ENCODE measurements around the gene MFAP1. TPM values are rescaled to one million over a fixed set of nuclear protein-coding genes. Genes with fewer than 3 reads are reported as not detected.

MFAP1 gene
- total RNA-seq, 1 experiment from 2014 or later = 44.7 TPM

- Histone ChIP-seq H4K91ac (ENCODE audit: insufficient read length, low read depth, low read length) (no peak overlapping the region), H3K4ac (ENCODE audit: low read depth, low read length) (no peak overlapping the region), H3K18ac (ENCODE audit: insufficient read length, low read depth, low read length) (no peak overlapping the region), H2AK5ac (ENCODE audit: insufficient read length, low read length) (no peak overlapping the region), H3K56ac (ENCODE audit: insufficient read length, low read depth, low read length) (no peak overlapping the region), H2AFZ (ENCODE audit: low read length) (no peak overlapping the region), H3K14ac (ENCODE audit: insufficient read depth, low read length) (no peak overlapping the region), H4K8ac (replicated peaks; ENCODE audit: insufficient read length, low read depth, low read length) (no peak overlapping the region), H2BK12ac (ENCODE audit: insufficient read length, low read depth, low read length) (no peak overlapping the region), H2BK5ac (ENCODE audit: insufficient read length, low read length) (no peak overlapping the region), H3K4me1 (ENCODE audit: insufficient read depth, low read length) (peaks cover 18% of the 10 kb centered on the region; the same call in 1 of the 2 replicates), H3K4me2 (ENCODE audit: insufficient read depth, insufficient read length, low read length) (no peak overlapping the region), H2BK20ac (ENCODE audit: low read depth, low read length, poor library complexity, severe bottlenecking) (no peak overlapping the region), H3K27ac (ENCODE audit: insufficient read length, low read depth, low read length) (no peak overlapping the region), H3K9ac (ENCODE audit: extremely low read depth, insufficient read length, low read length) (no peak overlapping the region), H3K27me3 (ENCODE audit: insufficient read depth, low read length) (no peaks in the 10 kb centered on the region), H3K79me1 (ENCODE audit: insufficient read depth, low read depth, low read length, poor library complexity, severe bottlenecking) (peaks cover 3% of the 10 kb centered on the region), H3K23me2 (ENCODE audit: insufficient read length, low read depth, low read length, poor library complexity, severe bottlenecking) (peaks cover 8% of the 10 kb centered on the region), H3T11ph (ENCODE audit: low read length) (no peak overlapping the region), H3K9me3 (ENCODE audit: control insufficient read depth, low read depth, low read length) (no peaks in the 10 kb centered on the region), H3K23ac (ENCODE audit: insufficient read length, low read depth, low read length) (no peak overlapping the region), H4K5ac (ENCODE audit: insufficient read length, low read depth, low read length) (no peak overlapping the region), H2BK15ac (ENCODE audit: low read depth, low read length) (no peak overlapping the region), H4K20me1 (ENCODE audit: control insufficient read depth, insufficient read depth, insufficient read length) (no peaks in the 10 kb centered on the region), H2BK120ac (ENCODE audit: low read depth, low read length, poor library complexity, severe bottlenecking) (no peak overlapping the region), H3K79me2 (ENCODE audit: insufficient read depth, low read length) (peaks cover 6% of the 10 kb centered on the region; the same call in 1 of the 2 replicates)
- H3K4me3 Mint-ChIP-seq = peak overlapping the region; percentile 31 to 47; a peak in 4 of 5 replicates
- H3K4me1 Mint-ChIP-seq = peaks cover 65 to 75% of the 10 kb centered on the region in 2 experiments
- H3K36me3 Mint-ChIP-seq (ENCODE audit: insufficient read depth in 1 of 3, low read depth in 3 of 3) = peaks cover 45 to 68% (median 54%) of the 10 kb centered on the region in 3 experiments
- peak overlapping the region in 2 of 3 experiments; percentile 91 to 92; a peak in 4 of 7 replicates for H3K27ac Mint-ChIP-seq
- no peak for TF ChIP-seq CTCF (conservative IDR thresholded peaks at IDR 0.05)
- WGBS (ENCODE audit: extremely low coverage, insufficient read length, low lambda C conversion rate) = no CpG with 5 or more reads among the region's 2 CpGs
- no peak for DNase-seq
- no peaks in the 10 kb centered on the region for H3K27me3 Mint-ChIP-seq (ENCODE audit: low read depth)
- no peaks in the 10 kb centered on the region for H3K9me3 Mint-ChIP-seq
Observed at GRCh38 chr15:43795197-43795596, 29.3 kb downstream of the MFAP1 start.

Data from H9 (cell line).